Lower lobe of right lung (tissue), 2 donors: Measurements from ENCODE around the gene EFCAB12. TPM values are rescaled to one million over a fixed set of nuclear protein-coding genes. Genes with fewer than 3 reads are reported as not detected.

Experiments used
- ATAC-seq, 2 donors: fragments of 200-7000 bp; cut with Tn5 transposase; one replicate each; pipeline ENCODE4 v1.9.1; 2020 to 2022; ENCODE audit warnings: mild to moderate bottlenecking in 2 of 2, moderate library complexity in 2 of 2
- DNase-seq: peaks from one replicate; pipeline ENCODE4 v3.0.0-alpha.2; 2020
- H3K27ac ChIP-seq: fragments of 200-600 bp; one replicate; pipeline ENCODE4 v1.8.0; 2022
- H3K27me3 ChIP-seq: fragments of 200-600 bp; one replicate; pipeline ENCODE4 v1.8.0; 2022; ENCODE audit warnings: low read depth
- H3K36me3 ChIP-seq: fragments of 200-600 bp; one replicate; pipeline ENCODE4 v1.8.0; 2022; ENCODE audit warnings: mild to moderate bottlenecking
- H3K4me1 ChIP-seq: fragments of 200-600 bp; one replicate; pipeline ENCODE4 v1.8.0; 2022
- H3K4me3 ChIP-seq: fragments of 200-600 bp; one replicate; pipeline ENCODE4 v1.8.0; 2022; ENCODE audit warnings: mild to moderate bottlenecking
- H3K9me3 ChIP-seq: fragments of 200-600 bp; one replicate; pipeline ENCODE4 v1.8.0; 2022
- intact Hi-C: fragments of 100-400 bp; cut with DNase I; formaldehyde crosslinking; loops from one replicate; pipeline ENCODE4 v1.11.0; 2022
- total RNA-seq: library from RNA; stranded (reverse); fragmentation: NEBNext Ultra II Directional; extraction: Animal tissue kit (Norgen Biotek cat#: 25700); gene quantifications from one replicate; pipeline ENCODE4 v1.2.1, GENCODE V29; 2021
- TF ChIP-seq, protein P1 (sequence below): fragments of 200-600 bp; IDR thresholded peaks from one replicate; pipeline ENCODE4 v1.8.0; 2022; ENCODE audit warnings: antibody characterized with exemption, mild to moderate bottlenecking
- donor health status: DM: no; HTN: yes; CAD: no; lungs with severe emphysema.

Gene EFCAB12
- total RNA-seq, 1 donor from 2014 or later = 4.8 TPM

DNA sequence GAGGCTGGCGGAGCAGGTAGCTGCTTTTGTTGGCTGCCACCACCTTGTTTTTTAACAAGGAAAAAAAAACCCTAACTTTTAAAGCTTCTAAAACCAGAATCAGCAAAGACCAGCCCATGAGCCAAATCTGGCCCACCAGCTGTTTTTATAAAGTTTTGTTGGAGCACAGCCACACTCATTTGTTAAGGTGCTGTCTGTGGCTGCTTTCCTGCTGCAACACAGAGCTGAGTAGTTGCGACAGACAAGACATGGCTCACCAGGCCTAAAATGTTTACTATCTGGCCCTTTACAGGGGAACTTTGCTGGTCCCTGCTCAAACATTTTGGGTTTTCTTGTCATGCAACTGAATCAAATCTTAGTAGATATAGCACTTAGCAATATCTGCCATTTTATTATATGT lies 18.9 kb downstream of the EFCAB12 start:
- no peaks in the 10 kb centered on the region for H3K9me3 ChIP-seq
- no peak overlapping the region for H3K4me3 ChIP-seq
- H3K36me3 ChIP-seq = no peaks in the 10 kb centered on the region
- no peak for ATAC-seq
- intact Hi-C loops = no loop called here
- H3K27ac ChIP-seq = no peak overlapping the region
- no peaks in the 10 kb centered on the region for H3K4me1 ChIP-seq
- DNase-seq = no peak
- TF ChIP-seq, protein P1, sequence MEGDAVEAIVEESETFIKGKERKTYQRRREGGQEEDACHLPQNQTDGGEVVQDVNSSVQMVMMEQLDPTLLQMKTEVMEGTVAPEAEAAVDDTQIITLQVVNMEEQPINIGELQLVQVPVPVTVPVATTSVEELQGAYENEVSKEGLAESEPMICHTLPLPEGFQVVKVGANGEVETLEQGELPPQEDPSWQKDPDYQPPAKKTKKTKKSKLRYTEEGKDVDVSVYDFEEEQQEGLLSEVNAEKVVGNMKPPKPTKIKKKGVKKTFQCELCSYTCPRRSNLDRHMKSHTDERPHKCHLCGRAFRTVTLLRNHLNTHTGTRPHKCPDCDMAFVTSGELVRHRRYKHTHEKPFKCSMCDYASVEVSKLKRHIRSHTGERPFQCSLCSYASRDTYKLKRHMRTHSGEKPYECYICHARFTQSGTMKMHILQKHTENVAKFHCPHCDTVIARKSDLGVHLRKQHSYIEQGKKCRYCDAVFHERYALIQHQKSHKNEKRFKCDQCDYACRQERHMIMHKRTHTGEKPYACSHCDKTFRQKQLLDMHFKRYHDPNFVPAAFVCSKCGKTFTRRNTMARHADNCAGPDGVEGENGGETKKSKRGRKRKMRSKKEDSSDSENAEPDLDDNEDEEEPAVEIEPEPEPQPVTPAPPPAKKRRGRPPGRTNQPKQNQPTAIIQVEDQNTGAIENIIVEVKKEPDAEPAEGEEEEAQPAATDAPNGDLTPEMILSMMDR = no peak
- no peaks in the 10 kb centered on the region for H3K27me3 ChIP-seq

DNA sequence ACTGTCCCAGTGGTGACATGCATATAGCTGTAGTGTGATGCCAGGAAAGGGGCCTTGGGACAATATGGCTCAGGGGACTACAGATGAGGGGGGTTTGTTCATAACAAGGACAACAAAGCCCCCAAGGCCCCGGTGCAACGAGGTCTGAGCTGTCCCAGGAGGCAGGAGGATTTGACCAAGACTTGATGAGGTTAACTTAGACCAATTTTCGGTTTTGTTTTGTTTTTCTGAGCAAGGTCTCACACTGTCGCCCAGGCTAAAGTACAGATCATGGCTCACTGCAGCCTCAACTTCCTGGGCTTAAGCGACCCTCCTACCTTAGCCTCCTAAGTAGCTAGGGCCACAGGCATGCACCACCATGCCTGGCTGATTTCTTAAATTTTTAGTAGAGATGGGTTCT lies 23.8 kb downstream of the EFCAB12 start:
- intact Hi-C loops = no loop called here
- Histone ChIP-seq H3K9me3 (no peaks in the 10 kb centered on the region), H3K4me3 (no peak overlapping the region), H3K4me1 (peaks cover 10% of the 10 kb centered on the region), H3K27ac (no peak overlapping the region), H3K27me3 (no peaks in the 10 kb centered on the region), H3K36me3 (no peaks in the 10 kb centered on the region)
- ATAC-seq = no peak
- DNase-seq = no peak
- TF ChIP-seq, protein P1 = no peak

DNA sequence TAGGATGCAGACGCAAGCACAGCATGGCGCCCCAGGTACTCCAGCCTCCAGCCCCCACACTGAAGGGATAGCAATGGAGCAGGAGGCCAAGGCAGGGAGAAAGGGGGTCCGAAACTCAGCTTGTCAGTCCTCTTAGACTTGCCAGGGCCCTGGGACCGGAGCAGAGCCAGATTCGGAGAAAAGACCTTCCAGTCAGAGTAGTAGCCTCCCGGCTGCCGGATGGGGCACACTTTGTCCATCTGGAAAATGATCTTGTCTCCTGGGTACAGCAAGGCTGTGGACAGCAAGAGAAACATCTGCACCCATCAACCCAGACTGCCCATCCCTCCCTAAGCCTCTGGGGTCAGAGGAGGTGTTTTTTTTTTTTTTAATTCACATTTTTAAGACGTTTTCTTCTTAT lies 24.3 kb downstream of the EFCAB12 start:
- Histone ChIP-seq H3K4me3 (no peak overlapping the region), H3K27me3 (no peaks in the 10 kb centered on the region), H3K4me1 (peaks cover 10% of the 10 kb centered on the region), H3K9me3 (no peaks in the 10 kb centered on the region), H3K36me3 (no peaks in the 10 kb centered on the region), H3K27ac (no peak overlapping the region)
- TF ChIP-seq, protein P1 = no peak
- intact Hi-C loops = no loop called here
- DNase-seq = no peak
- no peak for ATAC-seq

DNA sequence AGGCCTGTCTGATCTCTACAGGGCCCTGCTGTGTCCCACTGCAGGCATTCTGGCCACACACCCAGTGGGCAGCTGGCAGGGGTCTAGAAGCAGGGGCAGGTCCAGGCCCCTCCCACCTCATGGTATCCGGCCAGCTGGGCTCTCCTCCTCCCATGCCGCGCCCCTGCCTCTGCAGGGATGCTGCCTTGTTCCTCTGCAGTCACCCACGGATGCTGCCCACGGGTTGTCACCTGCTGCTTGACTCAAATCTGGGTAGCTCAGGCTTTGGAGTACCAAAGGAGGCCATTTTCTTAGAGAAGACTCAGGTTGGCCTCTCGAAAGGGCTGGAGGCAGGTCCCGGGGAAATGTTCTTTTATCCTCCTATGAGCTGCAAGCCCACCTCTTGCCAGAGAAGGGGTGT lies 25.0 kb downstream of the EFCAB12 start:
- no peak overlapping the region for H3K27ac ChIP-seq
- ATAC-seq (no peak), DNase-seq (no peak)
- intact Hi-C loops = no loop called here
- no peaks in the 10 kb centered on the region for H3K27me3 ChIP-seq
- H3K4me1 ChIP-seq = peaks cover 13% of the 10 kb centered on the region
- H3K4me3 ChIP-seq = no peak overlapping the region
- H3K36me3 ChIP-seq = no peaks in the 10 kb centered on the region
- TF ChIP-seq, protein P1 = no peak
- H3K9me3 ChIP-seq = no peaks in the 10 kb centered on the region

DNA sequence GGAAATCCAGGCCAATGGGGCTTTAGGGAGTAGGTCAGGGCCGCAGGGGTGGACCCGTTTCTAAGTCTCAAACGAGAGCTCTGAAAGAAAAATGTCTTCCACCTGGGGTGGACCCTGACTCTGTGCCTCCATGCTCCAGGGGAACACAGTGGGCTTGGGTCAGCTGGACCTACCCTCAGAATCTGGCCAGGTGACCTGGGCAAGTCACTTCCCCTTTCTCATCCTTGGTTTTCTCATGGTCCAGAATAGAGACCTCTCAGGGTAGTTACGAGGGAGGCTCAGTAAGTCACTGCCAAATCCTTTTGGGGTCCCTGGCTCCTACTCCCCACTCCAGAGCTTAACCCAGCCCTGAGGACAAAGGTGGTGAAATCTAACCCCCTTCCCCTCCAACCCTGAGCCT lies 25.8 kb downstream of the EFCAB12 start:
- no peak for DNase-seq
- peaks cover 21% of the 10 kb centered on the region for H3K4me1 ChIP-seq
- H3K9me3 ChIP-seq = no peaks in the 10 kb centered on the region
- no peak overlapping the region for H3K4me3 ChIP-seq
- no peaks in the 10 kb centered on the region for H3K27me3 ChIP-seq
- TF ChIP-seq, protein P1 = no peak
- no peak for ATAC-seq
- no peaks in the 10 kb centered on the region for H3K36me3 ChIP-seq
- H3K27ac ChIP-seq = no peak overlapping the region
- intact Hi-C loops = no loop called here

DNA sequence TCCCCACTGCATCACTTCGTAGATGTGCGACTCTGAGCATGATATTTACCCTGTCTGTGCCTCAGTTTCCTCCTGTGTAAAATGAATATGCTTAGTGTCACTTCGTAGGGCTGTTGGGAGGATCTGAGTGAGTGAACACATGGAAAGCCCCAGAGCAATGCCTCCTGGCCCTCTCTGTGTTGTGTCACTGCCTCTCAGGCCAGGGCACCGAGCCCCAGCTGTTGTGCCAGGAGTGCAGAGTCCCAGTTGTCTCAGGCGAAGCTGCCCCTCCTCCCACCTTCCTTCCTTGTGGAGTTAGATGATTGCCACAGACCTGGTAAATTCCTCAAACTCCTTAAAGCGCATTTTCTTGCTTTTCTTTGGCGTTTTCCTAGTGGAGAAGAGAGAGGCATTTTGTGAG lies 26.2 kb downstream of the EFCAB12 start:
- H3K36me3 ChIP-seq = no peaks in the 10 kb centered on the region
- H3K27me3 ChIP-seq = no peaks in the 10 kb centered on the region
- DNase-seq (no peak), ATAC-seq (no peak)
- TF ChIP-seq, protein P1 = no peak
- H3K27ac ChIP-seq = no peak overlapping the region
- intact Hi-C loops = no loop called here
- no peak overlapping the region for H3K4me3 ChIP-seq
- no peaks in the 10 kb centered on the region for H3K9me3 ChIP-seq
- H3K4me1 ChIP-seq = peaks cover 23% of the 10 kb centered on the region
